Gastroesophageal sphincter (tissue), 4 donors: ENCODE results near the gene GMFB. TPM values are rescaled to one million over a fixed set of nuclear protein-coding genes. Genes with fewer than 3 reads are reported as not detected.
"Not testable (repeated sequence)": the region's sequence is repeated elsewhere in the genome, so short reads cannot be mapped to it uniquely, and the experiment has no call there.

Experiments
- ATAC-seq: fragments of 150-250 bp; one replicate; pipeline ENCODE4 v1.9.1; 2016; ENCODE audit warnings: mild to moderate bottlenecking, moderate library complexity
- H3K27ac ChIP-seq, 4 donors: fragments of 200-600 bp; sonication (generic) in 3 of 4; 1 replicate in 3 of 4; 2 replicates in 1 of 4; pipeline ENCODE4 v1.5.1; 2016 to 2019
- H3K27me3 ChIP-seq: fragments of 200-600 bp; sonication (generic); one replicate; pipeline ENCODE4 v1.5.1; 2019
- H3K36me3 ChIP-seq, 2 donors: fragments of 200-600 bp; sonication (generic); one replicate each; pipeline ENCODE4 v1.5.1; 2019; ENCODE audit warnings: control low read depth in 1 of 2
- H3K4me1 ChIP-seq, 3 donors: fragments of 200-600 bp; sonication (generic); 1 replicate in 2 of 3; 2 replicates in 1 of 3; pipeline ENCODE4 v1.5.1; 2016 to 2019; ENCODE audit warnings: control low read depth in 2 of 3
- H3K4me3 ChIP-seq, 2 donors: fragments of 200-600 bp; sonication (generic); one replicate each; pipeline ENCODE4 v1.5.1; 2019; ENCODE audit warnings: mild to moderate bottlenecking in 1 of 2, moderate library complexity in 1 of 2
- H3K9me3 ChIP-seq, 3 donors: fragments of 200-600 bp; sonication (generic); one replicate each; pipeline ENCODE4 v1.5.1; 2017 to 2019; ENCODE audit warnings: control low read depth in 2 of 3
- CTCF ChIP-seq, 4 experiments: fragments of 200-600 bp in 2 of 4; fragments of 450-650 bp in 2 of 4; sonication (generic) in 1 of 4; IDR thresholded peaks; one replicate each; pipeline ENCODE4 v1.5.1; 2017 to 2019; ENCODE audit warnings: antibody characterized with exemption in 4 of 4, mild to moderate bottlenecking in 2 of 4, moderate library complexity in 2 of 4
- EP300 ChIP-seq: sonication (generic); formaldehyde crosslinking; IDR thresholded peaks from one replicate; pipeline ENCODE4 v1.6.1; 2017; ENCODE audit warnings: antibody characterized with exemption, mild to moderate bottlenecking
- POLR2A ChIP-seq, 2 donors: fragments of 450-650 bp; IDR thresholded peaks; one replicate each; pipeline ENCODE4 v1.6.1; 2017; ENCODE audit warnings: antibody characterized with exemption in 2 of 2, mild to moderate bottlenecking in 2 of 2, moderate library complexity in 1 of 2
- POLR2AphosphoS5 ChIP-seq: sonication (generic); formaldehyde crosslinking; IDR thresholded peaks from one replicate; pipeline ENCODE4 v1.6.1; 2017; ENCODE audit warnings: antibody characterized with exemption
- WGBS, 2 donors: methylation state at CpG; one replicate each; pipeline ENCODE4 v1.1.5; 2018; ENCODE audit warnings: low coverage in 1 of 2; 5-methylcytosine and 5-hydroxymethylcytosine counted together
- total RNA-seq, 4 donors: library from RNA; depleted of rRNA; stranded (reverse); fragments of >200 nt; gene quantifications; one replicate each; pipeline ENCODE4 v1.1.0, GENCODE V29; 2016

Gene GMFB
- total RNA-seq, 4 donors from 2014 or later = 40.0 to 43.7 (median 42.3) TPM

- H3K4me1 ChIP-seq = no peaks in the 10 kb centered on the region
- no peak for ATAC-seq
- TF ChIP-seq POLR2AphosphoS5 (no peak), EP300 (no peak), CTCF (IDR thresholded peaks at IDR 0.05) (no peak), POLR2A (IDR thresholded peaks at IDR 0.05) (no peak)
- no peaks in the 10 kb centered on the region for H3K36me3 ChIP-seq
- no peak overlapping the region for H3K27ac ChIP-seq
- H3K27me3 ChIP-seq = no peaks in the 10 kb centered on the region
- H3K9me3 ChIP-seq = peaks cover 0 to 1% (median 0%) of the 10 kb centered on the region in 3 donors
- no peak overlapping the region for H3K4me3 ChIP-seq
- 80 to 88% methylated on average over 4 to 5 of the region's 5 CpGs for WGBS, 2 donors
Measured at GRCh38 chr14:54462048-54462447, 26.7 kb downstream of the GMFB start.

DNA sequence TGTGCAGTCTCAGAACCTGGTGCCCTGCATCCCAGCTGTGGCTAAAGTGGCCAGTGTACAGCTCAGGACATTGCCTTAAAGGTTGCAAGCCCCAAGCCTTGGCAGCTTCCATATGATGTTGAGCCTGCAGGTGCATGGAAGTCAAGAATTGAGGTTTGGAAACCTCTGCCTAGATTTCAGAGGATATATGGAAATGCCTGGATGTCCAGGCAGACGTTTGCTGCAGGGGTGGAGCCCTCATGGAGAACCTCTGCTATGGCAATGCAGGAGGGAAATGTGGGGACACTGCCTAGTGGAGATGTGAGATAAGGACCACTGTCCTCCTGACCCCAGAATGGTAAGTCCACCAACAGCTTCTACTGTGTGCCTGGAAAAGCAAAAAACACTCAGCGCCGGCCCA is 29.7 kb downstream of the GMFB start:
- no CpG with 5 or more reads among the region's 3 CpGs for WGBS, 2 donors
- Histone ChIP-seq H3K9me3 (no peaks in the 10 kb centered on the region), H3K4me1 (no peaks in the 10 kb centered on the region), H3K36me3 (no peaks in the 10 kb centered on the region), H3K27me3 (no peaks in the 10 kb centered on the region), H3K27ac (no peak overlapping the region), H3K4me3 (no peak overlapping the region)
- ATAC-seq = no peak
- no peak for TF ChIP-seq CTCF (IDR thresholded peaks at IDR 0.05)
- TF ChIP-seq POLR2A (IDR thresholded peaks at IDR 0.05) = no peak
- TF ChIP-seq EP300 = no peak
- no peak for TF ChIP-seq POLR2AphosphoS5

GRCh38 chr14:54458536-54458935 is 30.2 kb downstream of the GMFB start:
- H3K4me1 ChIP-seq, ATAC-seq, H3K9me3 ChIP-seq, H3K36me3 ChIP-seq, H3K4me3 ChIP-seq, H3K27ac ChIP-seq, H3K27me3 ChIP-seq: not testable (repeated sequence)

DNA sequence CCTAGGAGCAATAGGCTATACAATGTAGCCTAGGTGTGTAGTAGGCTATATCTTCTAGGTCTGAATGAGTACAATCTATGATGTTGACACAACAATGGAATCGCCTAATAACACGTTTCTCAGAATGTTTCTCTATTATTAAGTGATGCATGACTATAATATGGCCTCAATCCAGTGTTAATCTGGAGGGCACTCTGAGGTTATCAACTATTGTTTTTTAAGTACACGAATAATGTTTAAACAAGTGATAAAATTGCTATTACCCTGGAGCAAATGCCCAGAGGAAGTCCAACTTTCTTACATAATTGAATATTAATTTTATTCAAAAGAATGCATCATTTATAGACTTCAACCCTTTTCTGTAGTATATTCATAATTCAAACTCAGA is 31.2 kb downstream of the GMFB start:
- no peak overlapping the region for H3K4me3 ChIP-seq
- WGBS, 2 donors = 40 to 77% methylated on average over 3 of the region's 3 CpGs
- no peaks in the 10 kb centered on the region for H3K4me1 ChIP-seq
- H3K36me3 ChIP-seq = no peaks in the 10 kb centered on the region
- H3K27ac ChIP-seq = no peak overlapping the region
- no peak for ATAC-seq
- H3K27me3 ChIP-seq = no peaks in the 10 kb centered on the region
- no peaks in the 10 kb centered on the region for H3K9me3 ChIP-seq
- no peak for TF ChIP-seq CTCF (IDR thresholded peaks at IDR 0.05)
- TF ChIP-seq POLR2AphosphoS5 = no peak
- no peak for TF ChIP-seq POLR2A (IDR thresholded peaks at IDR 0.05)
- TF ChIP-seq EP300 = no peak

DNA sequence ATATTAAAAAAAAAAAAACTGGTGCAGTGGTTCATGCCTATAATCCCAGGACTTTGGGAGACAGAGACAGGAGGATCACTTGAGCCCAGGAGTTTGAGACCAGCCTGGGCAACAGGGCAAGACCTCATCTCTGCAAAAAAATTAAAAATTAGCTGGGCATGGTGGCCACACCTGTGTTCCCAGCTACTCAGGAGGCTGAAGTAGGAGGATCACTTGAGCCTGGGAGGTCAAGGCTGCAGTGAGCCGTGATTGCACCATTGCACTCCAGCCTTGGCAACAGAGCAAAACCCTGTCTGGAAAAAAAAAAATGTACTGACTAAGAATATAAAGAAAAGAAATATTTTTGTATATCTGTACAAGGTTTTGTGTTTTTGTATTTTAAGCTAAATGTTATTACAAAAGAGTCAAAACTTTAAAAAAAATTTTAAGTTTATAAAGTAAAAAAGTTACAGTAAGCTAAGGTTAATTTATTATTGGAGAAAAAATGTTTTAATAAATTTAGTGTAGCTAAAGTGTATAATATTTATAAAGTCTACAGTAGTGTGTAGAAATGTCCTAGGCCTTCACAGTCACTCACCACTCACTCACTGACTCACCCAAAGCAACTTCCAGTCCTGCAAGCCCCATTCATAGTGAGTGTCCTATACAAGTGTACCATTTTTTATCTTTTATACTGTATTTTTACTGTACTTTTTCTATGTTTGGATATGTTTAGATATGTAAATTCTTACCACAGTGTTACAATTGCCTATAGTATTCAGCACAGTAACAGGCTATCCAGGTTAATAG is 31.8 kb downstream of the GMFB start:
- not testable (repeated sequence) for H3K27me3 ChIP-seq, H3K27ac ChIP-seq, H3K4me3 ChIP-seq, H3K9me3 ChIP-seq, ATAC-seq, H3K4me1 ChIP-seq, H3K36me3 ChIP-seq
- WGBS, 2 donors = 67% methylated on average over 1 of the region's 1 CpG; no CpG with 5 or more reads in 1 of the 2 donors

DNA sequence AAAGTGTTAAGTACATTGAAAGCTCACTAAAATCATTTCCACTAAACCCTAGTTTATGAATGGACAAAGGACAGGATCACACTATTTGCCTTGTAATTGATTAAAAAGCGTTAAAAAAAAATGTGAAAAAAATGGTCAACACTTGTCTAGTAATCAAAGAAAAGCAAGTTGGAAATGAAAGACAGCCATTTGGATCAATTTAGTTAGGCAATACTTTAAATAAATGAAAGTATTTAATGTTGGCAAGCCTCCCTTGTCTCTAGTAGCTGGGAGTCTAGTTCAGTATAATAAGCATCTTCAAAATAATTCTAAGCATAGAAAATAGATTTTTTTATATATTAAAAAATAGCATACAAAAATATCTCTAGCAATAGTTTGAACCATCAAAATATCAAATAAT is 33.4 kb downstream of the GMFB start:
- 86% methylated on average over 1 of the region's 1 CpG for WGBS, 2 donors
- ATAC-seq = no peak
- Histone ChIP-seq H3K27ac (no peak overlapping the region), H3K4me3 (no peak overlapping the region), H3K36me3 (no peaks in the 10 kb centered on the region), H3K4me1 (no peaks in the 10 kb centered on the region), H3K27me3 (no peaks in the 10 kb centered on the region), H3K9me3 (no peaks in the 10 kb centered on the region)
- TF ChIP-seq POLR2A (IDR thresholded peaks at IDR 0.05) (no peak), EP300 (no peak), CTCF (IDR thresholded peaks at IDR 0.05) (no peak), POLR2AphosphoS5 (no peak)

GRCh38 chr14:54453990-54454389 is 34.8 kb downstream of the GMFB start:
- not testable (repeated sequence) for H3K36me3 ChIP-seq, H3K4me1 ChIP-seq, H3K4me3 ChIP-seq, H3K27ac ChIP-seq, ATAC-seq, H3K27me3 ChIP-seq, H3K9me3 ChIP-seq
- 60 to 93% methylated on average over 1 to 5 of the region's 5 CpGs for WGBS, 2 donors
